ENCODE results near the gene SSMEM1. TPM values are rescaled to one million over a fixed set of nuclear protein-coding genes. Genes with fewer than 3 reads are reported as not detected.
"Not testable (repeated sequence)": the region's sequence is repeated elsewhere in the genome, so short reads cannot be mapped to it uniquely, and the experiment has no call there.

SSMEM1 gene
- total RNA-seq, 1 experiment from 2014 or later: not detected

DNA sequence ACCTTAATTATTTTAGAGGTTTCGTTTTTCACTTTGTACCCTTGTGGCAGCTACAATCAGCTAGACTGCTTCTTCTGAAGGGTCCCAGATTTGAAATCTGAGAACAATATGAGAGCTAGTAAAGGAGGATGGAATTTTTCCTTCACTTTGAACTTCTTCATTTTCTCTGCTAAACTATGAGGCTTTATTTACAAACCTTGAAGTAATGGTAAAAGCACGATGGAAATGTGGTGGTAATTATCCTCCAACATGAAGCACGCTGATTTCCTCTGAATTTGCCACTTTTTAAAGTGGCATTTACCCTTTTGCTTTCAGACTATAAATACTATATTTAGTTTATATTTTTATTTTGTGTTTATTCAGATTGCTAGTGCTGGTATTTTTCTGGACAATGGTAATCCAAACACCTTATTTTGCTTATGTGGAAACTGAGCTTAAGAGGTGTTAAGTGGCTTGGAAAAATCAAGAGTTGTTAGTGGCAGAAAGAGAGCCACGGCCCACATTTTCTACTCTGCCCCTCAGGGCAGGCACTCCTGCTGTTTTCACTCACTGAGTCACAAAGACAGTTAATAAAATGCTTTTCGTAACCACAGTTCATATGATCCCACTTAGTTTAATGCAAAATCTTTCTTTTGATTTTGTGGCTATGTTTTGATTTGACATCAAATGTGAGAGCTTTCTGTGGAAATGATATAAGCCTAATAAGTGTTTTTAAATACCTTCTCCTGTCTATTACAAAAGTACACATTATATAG is 2.7 kb downstream of the SSMEM1 start:
- no peak for DNase-seq (ENCODE audit: low read depth)

DNA sequence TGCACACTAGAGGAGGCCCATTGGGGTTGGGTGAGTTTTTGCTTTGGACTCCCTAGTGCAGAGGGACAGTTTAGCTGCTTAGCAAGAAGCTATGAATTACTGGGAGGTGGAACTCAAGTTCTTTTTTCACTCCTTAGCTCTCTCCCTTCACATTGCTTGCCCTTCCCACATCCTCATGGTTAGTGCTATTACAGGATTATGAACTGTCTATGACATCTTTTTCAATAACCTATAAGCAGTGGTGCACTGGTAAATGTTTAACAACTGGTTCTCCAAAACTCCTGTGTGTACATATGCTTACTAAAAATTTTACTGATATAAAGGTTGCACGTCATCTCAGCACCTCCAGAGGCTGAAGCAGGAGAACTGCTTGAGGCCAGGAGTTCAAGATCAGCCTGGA is 6.2 kb downstream of the SSMEM1 start:
- DNase-seq (ENCODE audit: low read depth): no peak

DNA sequence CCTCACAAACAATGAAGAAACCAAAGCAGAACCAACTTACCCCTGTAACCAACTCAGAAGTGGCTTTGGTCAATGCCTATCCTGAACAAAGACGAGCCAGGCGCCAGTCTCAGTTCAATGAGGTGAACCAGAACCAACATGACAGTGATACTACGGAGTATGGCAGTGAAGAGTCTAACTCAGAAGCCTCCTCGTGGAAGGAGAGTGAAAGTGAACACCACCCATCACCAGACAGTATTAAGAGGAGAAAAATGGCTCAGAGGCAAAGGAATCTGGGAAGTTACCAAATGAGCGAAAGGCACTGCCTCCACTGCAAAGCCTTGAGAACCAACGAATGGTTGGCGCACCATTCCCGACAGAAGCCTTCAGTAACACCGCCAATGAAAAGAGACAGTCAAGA is 8.4 kb downstream of the SSMEM1 start:
- DNase-seq (ENCODE audit: low read depth): no peak

DNA sequence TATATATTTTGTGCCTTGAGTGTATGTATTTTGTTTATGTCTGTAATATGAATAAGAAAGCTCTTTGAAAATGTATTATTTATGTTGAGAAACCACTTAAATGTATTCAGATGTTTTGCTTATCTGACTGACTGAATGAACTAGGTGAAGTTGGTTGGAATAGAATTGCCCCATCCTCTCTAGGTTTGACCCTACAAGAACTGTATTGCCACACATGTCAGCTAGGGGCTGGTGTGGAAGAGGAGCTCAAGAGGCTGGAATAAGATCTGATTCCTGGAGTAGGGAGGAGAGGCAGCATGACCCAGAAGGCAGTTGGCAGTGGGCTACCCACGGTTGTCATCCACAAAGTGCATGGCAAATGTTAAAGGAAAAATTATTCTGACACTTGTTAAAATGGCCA is 9.1 kb downstream of the SSMEM1 start:
- no peak for DNase-seq (ENCODE audit: low read depth)

DNA sequence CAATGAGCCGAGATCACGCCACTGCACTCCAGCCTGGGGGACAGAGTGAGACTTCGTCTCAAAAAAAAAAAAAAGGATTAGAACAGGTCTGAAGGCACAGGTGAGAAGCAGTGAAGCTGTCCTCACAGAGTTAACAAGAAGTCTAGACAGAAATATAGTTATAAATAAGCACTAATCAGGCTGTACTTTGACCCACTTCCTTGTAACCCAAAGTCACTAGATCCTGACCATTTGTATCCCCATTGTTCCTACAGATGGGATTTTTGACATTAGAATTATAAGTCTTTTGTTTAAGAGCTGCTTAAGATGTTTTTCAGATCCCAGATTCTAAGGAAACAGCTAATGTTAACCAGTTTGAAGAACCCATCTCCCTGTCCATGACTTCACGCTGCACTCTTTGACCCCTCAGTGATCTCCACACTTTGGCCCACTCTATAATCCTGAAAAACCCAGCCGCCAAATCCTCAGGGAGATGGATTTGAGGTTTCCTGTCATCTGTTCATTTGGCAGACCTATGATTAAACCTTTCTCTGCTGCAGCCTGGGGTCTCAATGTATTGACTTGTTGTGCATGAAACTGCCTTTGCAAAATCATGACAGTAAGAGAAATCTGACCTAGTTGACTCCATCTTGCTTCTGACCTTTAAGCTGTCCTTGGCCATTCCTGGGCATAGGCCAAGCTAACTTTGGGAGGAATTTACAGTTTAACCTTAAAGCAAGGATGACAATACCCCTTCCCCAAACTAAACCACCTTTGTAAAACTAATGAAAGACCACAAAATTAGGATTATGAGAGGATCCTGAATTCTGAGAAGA is 11.4 kb downstream of the SSMEM1 start:
- no peak for DNase-seq (ENCODE audit: low read depth)

DNA sequence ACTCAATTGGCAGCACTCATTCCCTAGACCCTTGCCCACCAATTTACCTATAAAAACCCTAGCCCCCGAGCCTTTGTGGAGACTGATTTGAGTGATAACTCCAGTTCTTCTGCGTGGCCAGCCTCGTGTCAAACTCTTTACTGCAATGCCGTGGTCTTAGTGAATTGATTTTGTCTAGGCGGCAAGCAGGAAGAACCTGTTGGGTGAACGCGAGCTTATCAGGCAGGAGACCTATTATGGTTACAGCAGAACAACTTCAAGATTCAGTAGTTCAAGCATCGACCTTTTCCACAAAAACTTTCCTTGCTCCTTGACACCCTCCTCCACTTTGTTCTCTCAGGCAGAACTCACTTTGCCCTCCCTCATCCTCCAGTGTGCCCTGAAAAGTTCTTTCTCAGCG is 12.2 kb downstream of the SSMEM1 start:
- DNase-seq (ENCODE audit: low read depth): no peak

DNA sequence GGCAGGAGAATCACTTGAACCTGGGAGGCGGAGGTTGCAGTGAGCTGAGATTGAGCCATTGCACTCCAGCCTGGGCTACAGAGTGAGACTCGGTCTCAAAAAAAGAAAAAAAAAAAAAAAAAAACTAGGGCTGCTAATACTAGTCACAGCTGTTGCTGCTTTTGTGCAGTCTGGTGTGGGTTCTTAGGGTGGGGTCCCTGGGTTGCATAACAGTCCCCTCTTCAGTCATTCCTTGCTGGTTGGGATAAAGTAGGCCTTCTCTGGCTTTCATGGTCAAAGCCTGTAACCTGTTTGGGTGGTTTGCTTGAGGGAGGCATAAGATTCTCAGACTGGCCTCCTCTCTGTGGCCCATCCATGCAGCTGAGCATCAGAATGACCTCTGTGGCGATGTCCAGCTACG is 14.1 kb downstream of the SSMEM1 start:
- DNase-seq (ENCODE audit: low read depth): no peak

DNA sequence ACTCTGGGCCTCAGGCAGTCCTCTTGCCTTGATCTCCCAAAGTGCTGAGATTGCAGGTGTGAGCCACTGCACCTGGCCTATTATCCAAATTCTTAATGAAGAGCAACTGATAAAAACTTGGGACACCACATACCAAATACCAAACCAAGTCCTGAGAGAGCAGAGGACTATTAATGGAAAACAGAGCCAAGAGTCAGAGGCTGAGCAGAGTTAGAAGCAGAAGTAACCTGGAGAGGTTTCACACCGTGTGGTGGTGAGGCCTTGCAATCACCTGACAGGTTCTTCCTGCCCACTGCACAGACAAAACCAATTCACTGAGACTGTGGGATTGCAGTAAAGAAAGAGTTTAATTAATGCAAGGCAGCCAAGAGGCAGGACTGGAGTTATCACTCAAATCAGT is 16.0 kb downstream of the SSMEM1 start:
- no peak for DNase-seq (ENCODE audit: low read depth)

DNA sequence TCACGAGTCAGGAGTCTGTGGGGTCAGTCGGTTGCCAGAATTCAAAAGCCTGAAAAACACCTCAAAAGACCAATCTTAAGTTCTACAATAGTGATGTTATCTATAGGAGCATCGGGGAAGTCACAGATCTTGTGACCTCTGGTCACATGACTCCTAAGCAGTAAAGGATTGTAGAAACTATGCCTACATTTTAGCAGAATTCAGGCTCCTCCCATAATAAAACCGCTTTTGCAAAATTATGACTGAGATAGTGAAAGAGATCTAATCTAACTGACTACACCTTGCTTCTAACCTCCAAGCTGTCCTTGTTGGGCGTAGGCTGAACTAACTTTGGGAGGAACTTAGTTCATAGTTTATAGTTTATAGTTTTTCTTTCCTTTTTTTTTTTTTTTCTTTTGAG is 16.6 kb downstream of the SSMEM1 start:
- no peak for DNase-seq (ENCODE audit: low read depth)

DNA sequence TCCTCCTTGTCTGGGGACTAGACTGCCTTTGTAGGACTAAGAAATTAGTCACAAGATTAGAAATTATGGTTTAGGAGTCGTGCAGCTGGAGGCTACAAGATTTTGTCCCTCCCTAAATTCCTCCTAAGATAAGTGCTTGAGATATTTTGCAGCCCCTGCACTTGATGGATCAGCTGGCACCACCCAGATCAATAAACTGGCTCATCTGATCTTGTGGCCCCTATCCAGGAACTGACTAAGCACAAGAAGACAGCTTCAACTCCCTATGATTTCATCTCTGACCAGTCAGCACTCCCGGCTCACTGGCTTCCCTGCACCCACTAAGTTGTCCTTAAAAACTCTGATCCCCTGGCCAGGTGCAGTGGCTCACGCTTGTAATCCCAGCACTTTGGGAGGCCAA is 17.3 kb downstream of the SSMEM1 start:
- peak; percentile 42 for DNase-seq (ENCODE audit: low read depth)

DNA sequence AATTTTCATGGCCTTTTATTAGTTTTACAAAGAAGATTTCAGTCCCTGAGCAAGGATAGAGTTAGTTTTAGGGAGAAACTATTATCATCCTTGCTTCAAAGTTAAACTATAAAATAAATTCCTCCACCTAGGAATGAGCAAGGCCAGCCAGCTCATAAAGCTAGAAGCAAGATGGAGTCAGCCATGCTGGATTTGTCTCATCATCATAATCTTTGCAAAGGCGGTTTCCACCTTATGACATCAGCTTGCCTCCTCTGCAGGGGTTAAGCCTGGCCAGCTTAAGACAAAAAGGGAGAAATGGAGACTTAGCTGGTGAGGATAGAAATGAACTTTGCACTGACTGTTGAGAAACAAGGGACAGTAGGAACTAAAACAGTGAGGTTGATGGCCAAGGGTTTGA is 18.7 kb downstream of the SSMEM1 start:
- DNase-seq (ENCODE audit: low read depth): no peak

DNA sequence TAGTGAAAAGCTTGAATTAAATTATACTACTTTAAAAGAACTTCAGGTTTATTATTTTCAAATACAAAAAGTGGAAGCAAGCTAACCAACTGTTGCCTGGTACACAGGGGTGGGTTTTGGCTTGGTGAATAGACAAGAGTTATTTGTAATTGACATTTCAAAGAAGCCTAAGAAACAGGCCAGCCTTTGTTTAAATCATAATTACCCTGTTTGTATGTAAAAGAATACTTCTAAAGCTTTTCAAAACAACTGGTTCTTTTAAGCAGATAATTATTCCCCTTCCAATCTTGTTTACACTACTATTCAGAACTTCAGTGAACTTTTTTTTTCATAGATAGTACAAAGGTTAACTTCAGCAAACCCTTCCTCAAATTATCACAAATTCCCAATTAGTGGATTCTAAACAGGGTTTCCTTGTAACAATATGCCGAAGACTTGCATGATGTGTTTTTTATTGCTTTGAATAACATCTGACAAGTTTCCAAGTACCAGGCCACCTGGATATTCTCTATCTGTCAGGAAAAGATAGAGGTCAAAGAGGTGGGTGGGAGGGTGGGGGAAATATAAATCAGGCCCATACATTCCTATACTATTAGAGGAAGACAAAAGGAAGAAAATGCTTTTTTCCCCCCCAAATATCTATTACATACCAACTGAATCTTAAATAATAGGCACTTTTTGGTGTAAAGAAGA is 20.4 kb downstream of the SSMEM1 start:
- no peak for DNase-seq (ENCODE audit: low read depth)

DNA sequence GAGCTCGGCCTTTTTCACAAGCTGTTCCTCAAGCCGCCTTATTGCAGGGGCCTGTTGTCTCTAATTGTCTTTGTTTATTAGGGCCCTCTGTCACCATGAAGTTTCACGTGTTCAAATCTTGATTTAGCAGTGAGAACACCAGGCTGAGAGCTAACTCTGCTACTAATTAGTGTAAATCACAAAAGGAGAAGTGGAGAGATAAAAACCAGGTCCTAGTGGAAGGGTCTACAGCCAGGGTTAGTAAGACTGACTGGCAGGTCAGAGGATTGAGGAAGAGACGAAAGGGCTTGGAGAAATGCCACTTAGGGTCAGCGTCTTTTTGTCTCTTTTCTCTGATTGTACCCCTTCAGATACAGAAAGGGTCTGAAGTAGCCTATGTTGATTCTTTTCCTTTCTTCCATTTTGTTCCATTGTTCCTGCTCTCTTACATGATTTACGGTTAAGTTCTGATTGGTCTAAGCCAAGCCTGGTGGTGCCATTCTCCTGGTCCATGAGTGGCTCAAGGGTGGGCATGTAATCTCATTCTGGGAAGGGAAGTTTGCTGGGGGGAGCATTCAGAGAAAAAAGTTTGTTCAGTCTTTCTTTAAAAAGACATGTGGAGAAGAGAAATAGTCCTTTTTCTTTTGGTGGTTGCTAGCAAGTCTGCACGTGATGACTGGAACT is 21.3 kb downstream of the SSMEM1 start:
- no peak for DNase-seq (ENCODE audit: low read depth)

DNA sequence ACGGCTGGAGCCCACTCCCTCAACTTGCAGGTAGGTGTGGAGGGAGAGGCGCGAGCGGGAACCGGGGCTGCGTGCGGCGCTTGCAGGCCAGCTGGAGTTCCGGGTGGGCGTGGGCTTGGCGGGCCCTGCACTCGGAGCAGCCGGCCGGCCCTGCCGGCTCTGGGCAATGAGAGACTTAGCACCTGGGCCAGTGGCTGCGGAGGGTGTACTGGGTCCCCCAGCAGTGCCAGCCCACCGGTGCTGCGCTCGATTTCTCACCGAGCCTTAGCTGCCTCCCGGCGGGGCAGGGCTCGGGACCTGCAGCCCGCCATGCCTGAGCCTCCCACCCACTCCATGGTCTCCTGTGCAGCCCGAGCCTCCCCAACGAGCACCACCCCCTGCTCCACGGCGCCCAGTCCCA is 22.3 kb downstream of the SSMEM1 start:
- not testable (repeated sequence) for DNase-seq (ENCODE audit: low read depth)

DNA sequence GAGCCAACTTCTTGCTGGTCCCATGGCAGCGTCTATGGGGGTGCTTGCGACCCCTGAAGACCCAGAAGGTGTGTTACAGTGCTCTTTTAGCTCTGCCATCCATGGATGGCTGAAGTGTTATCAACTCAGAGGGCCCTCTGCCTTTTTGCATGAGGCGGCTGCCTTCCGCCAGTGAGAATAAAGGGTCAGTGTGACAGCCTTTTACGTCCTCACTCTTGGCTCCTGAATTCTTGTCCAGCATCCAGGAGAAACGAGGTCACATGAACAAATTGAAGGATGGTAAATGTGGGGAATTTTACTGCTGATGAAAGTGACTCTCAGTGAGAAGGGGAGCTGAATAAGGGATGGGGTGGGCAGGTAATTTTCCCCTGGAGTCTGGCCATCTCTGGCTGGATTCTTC is 24.1 kb downstream of the SSMEM1 start:
- no peak for DNase-seq (ENCODE audit: low read depth)

DNA sequence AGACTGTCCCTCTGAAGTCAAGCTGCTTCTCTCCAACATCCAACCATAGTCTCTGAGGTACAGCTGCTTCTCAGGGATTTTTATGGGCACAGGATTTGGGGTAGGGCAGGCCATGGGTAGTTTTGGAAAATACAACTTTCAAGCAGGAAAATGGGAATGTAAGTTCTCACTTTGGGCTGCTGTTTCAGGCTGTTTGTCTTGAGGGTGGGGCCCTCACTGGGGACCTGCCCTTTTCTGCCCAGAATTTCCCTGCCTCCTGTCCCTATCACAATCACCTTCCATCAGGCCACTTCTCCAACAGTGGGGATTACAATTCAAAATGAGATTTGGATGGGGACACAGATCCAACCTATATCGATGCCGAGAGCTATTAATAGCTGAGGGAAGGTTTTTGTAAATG is 24.5 kb downstream of the SSMEM1 start:
- no peak for DNase-seq (ENCODE audit: low read depth)

DNA sequence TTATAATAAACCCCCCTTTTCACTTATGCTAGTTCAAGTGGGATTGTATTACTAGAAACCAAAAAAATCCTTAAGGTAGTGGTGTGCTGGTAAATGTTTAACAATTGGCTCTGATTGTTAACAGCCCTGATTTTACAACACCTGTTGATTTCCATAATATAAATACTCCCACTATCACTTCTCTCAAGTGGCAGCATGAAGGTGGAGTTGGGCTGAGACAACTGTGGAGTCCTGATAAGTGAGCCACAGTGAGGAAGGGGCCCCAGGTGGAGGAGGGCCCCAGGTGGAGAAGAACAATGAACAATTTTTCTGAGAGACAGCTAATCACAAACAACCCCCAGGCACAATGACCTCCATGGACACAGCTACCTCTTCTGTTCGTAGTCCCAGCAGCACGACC is 26.4 kb downstream of the SSMEM1 start:
- DNase-seq (ENCODE audit: low read depth): no peak

DNA sequence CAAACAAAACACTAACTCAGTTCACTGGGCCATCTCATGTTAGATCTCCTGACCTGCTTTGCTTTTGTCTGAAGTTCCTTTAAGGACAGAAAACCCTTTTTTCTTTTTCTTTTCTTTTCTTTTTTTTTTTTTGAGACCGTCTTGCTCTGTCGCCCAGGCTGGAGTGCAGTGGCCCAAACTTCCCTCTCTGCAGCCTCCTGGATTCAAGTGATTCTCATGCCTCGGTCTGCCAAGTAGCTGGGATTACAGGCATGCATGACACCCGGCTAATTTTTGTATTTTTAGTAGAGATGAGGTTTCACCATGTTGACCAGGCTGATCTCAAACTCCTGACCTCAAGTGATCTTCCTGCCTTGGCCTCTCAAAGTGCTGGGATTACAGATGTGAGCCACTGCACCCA is 28.7 kb downstream of the SSMEM1 start:
- DNase-seq (ENCODE audit: low read depth): not testable (repeated sequence)

DNA sequence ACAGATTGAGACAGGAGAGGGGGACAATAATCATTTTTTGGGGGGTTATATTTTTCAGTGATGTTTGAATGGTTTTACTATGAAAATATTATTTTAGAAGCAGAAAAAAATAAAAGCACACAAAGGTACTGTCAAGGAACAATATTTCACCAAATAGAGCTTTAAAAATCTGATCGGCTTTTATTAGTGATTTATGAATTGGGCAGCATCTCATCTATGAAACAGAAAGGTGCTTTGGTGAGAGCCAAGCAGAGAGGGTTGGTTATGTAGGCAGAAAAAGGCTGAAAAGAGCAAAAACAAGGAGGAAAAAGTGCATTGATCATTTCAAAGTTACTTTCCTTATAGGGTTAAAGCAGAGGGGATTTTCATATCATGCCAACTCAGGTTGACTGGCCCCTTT is 32.6 kb downstream of the SSMEM1 start:
- no peak for DNase-seq (ENCODE audit: low read depth)

DNA sequence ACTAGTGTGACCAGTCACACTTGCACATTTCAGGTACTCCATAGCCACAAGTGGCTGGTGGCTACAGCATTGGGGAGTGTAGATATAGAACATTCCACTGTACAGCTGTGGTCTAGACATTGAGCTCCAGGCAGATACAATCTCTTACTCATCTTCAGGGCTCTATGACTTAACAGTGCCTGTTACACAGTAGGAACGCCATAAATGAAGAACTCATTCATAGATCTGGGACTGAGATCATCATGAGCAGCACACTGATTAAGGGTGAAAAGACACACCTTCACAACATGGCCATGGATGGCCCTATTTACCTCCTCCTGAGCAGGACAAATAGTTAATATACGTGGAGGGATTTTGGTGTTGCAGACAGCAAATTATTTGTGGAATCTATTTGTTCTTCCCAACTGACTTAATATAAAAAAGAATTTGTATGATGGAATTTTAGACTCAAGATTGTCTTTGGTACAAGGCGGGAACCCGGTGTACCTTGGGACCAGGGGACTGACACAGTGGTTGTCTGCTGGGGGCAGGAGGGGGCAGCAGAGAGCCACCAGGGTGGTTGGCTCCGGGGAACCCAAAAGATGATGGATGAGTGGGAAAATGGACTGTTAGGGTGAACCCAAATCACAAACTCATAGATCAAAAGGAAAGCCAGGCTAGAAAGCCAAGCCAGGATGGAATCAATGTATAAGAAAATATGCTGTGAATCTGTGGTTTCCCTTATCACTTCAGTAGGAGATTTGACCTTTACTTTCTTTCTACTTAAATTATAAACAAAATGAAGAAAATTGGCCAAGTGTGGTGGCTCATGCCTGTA is 34.7 kb downstream of the SSMEM1 start:
- DNase-seq (ENCODE audit: low read depth): peak; percentile 65

DNA sequence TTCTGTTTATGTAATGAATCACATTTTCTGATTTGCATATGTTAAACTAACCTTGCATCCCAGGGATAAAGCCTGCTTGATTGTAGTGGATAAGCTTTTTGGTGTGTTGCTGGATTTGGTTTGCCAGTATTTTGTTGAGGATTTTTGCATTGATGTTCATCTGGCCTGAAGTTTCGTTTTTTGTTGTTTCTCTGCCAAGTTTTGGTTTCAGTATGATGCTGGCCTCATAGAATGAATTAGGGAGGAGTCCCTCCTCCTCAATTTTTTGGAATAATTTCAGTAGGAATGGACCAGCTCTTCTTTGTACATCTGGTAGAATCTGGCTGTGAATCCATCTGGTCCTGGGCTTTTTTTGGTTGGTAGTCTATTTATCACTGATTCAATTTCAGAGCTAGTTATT is 35.8 kb downstream of the SSMEM1 start:
- DNase-seq (ENCODE audit: low read depth): not testable (repeated sequence)
